Smooth muscle cell of the coronary artery (primary cell): Measurements from ENCODE around the gene UBE2E1. TPM values are rescaled to one million over a fixed set of nuclear protein-coding genes. Genes with fewer than 3 reads are reported as not detected.

ENCODE experiments used
- total RNA-seq: library from RNA; depleted of rRNA; stranded (reverse); fragments of >200 nt; gene quantifications from 2 replicates; pipeline ENCODE4 v1.2.3, GENCODE V29; 2014; ENCODE audit warnings: low replicate concordance

UBE2E1 gene
- 64.9 and 74.4 TPM in 2 replicates for total RNA-seq

DNA sequence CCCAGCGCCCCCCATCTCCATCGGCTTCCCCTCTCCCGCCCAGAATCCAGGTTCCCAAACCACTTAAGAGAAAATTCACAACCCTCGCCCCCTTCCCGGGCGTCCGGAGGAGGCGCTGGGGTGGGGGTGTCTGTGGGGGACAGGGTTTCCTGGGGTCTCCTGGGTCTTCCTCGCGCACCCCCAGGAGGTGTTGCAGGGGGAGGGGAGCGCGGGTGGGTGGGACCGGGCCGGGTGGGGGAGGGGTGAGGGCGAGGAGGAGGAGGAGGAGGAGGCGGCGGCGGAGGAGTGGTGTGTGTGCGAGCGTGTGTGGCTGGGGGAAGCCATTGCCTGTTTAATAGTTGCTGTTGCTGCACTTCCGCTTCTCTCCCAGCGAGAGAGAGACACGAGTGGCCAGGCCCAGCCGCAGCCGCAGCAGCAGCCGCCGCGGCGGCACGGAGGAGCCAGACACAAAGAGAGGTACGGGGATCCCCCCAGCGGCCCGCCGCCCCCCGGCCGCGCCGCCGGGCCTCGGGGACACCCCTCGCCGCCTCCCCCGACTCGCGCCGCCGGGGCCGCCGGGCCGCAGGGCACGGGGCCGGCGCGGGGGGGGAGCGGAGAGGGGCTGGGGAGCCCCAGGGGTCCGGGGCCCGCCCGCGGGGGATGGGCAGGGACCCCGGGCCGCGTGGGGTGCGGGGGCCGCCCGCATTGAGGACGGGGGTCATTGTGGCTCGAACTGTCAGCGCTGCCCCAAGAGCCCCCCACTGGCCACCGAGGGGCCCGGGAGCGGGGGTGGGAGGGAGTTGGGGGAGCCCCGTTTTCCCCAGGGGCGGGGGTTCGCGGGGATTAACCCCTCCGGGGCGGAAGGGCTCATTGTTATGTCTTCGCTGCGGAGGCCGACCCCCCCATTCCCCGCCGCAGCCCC, at the start of gene UBE2E1:
UBE2E1 (plus strand) TSS at position 323 of the 901 bp plus-strand sequence. CDS start 1,315 bp downstream, outside the sequence.

DNA sequence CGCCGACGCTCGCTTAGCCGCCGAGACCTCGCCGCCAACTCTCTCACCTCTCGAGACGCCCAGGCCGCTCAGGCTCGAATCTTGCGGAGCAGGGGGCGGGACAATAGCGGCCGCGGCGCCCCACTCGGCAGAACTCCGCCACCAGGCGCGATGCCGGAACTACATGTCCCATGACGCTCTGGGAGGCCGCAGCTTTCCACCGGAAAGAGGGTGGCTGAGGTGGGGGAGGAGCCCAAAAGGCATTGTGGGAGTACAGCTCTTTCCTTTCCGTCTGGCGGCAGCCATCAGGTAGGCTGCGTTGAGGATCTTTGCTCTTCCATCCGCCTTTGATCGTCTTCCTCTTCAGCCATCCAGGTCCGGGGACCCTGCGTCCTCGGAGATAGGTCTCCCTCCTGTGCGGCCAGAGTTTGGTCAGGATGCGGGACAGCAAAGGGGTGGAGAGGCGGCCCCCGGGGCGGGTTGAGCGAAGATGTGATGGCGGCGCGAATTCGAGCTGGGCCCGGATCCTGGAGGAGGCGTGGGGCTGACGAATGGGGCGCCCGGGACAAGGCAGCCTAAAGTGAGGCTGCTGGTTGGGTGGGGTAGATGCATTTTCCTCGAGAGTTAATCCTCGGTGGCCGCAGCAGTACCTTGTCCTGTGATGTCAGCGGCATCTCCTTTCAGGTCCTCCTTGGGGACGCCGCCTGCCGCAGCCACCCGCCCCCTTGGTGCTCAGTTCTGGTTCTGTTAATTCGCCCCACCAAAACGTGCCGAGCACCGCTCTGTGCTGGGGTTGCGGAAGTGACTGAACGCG, 111.3 kb downstream of the UBE2E1 start, which contains the start of the genes NKIRAS1 and RPL15:
NKIRAS1 (minus strand) TSS at position 105 of the 793 bp plus-strand sequence. CDS start 6,086 bp downstream, outside the sequence.
RPL15 (plus strand) TSS at position 247 of the 793 bp plus-strand sequence. CDS start 728 bp downstream, outside the sequence.

Other genes starting within 250 kb of the UBE2E1 start
- gene NKIRAS1, start 111.0 kb downstream of the UBE2E1 start, total RNA-seq, result 10.2 and 17.8 TPM in 2 replicates
- 2,699 and 2,846 TPM in 2 replicates for gene RPL15, start 111.2 kb downstream of the UBE2E1 start, total RNA-seq
- 20.1 and 32.1 TPM in 2 replicates for gene NR1D2, start 139.3 kb downstream of the UBE2E1 start, total RNA-seq